Measurements from ENCODE around the gene PRLH.
"Not testable (repeated sequence)": the region's sequence is repeated elsewhere in the genome, so short reads cannot be mapped to it uniquely, and the experiment has no call there.

PRLH gene

GRCh38 chr2:237602409-237602808, 36.0 kb downstream of the PRLH start:
- DNase-seq: no peak

- no peak for DNase-seq
These were observed 36.8 kb downstream of the PRLH start for GRCh38 chr2:237603049-237603717.

- DNase-seq: no peak
These were observed 37.5 kb downstream of the PRLH start for GRCh38 chr2:237603718-237604362.

- DNase-seq: no peak
These were observed 38.0 kb downstream of the PRLH start for GRCh38 chr2:237604391-237604790.

GRCh38 chr2:237604960-237605359, 38.6 kb downstream of the PRLH start:
- DNase-seq: no peak

- DNase-seq: not testable (repeated sequence)
These were observed 40.1 kb downstream of the PRLH start for GRCh38 chr2:237606522-237606921.

- DNase-seq: no peak
These were observed 46.4 kb downstream of the PRLH start for GRCh38 chr2:237612527-237613357.

- no peak for DNase-seq
These were observed 47.3 kb downstream of the PRLH start for GRCh38 chr2:237613679-237614078.

- no peak for DNase-seq
These were observed 47.9 kb downstream of the PRLH start for GRCh38 chr2:237614151-237614720.

GRCh38 chr2:237615631-237616249, 49.4 kb downstream of the PRLH start:
- DNase-seq: no peak

- no peak for DNase-seq
These were observed 50.0 kb downstream of the PRLH start for GRCh38 chr2:237616373-237616733.

Measured in NCI-H748 treated with DMSO at 0.1 percent for 48 hours (cell line).